GM21390 (cell line): ENCODE results near the gene GPR21.

Experiments
- ATAC-seq: cut with Tn5 transposase; IDR thresholded peaks from one replicate; pipeline ENCODE4 v1.9.1; 2021; ENCODE audit not compliant: unreplicated experiment

Gene GPR21

DNA sequence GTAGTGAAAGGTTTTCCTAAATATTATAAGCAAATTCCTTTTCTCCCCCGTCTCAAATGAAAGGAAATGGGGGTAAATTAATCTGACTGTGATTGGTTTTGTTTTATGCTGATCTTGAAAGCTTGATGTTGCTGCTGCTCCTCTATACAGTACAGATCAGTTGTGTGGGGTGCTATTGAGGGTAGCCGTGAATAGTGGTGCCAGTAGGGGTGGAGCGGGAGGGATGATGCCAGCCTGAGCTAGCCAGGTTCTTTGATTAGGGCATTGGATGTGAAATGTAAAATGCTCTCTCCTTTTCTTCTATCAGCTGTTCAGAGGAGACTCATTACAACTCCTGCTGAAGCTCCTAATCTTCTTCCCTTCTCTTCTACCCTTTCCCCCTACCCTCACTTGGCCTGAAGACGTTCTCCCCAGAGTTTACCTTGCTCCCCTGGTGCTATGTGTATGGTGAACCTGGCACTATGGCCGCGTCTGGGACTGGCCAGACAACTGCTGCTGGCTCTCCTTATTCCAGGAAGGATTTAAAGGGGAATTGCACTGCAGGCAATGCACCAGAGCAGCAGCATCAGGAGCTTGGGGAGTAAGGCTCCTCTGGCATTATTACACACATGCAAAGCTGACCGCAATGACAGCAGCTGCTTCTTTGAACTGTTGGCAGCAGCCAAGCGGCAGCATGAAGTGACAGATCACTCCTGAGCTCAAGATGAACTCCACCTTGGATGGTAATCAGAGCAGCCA is 566 bp downstream of the GPR21 start:
- ATAC-seq, result no peak

DNA sequence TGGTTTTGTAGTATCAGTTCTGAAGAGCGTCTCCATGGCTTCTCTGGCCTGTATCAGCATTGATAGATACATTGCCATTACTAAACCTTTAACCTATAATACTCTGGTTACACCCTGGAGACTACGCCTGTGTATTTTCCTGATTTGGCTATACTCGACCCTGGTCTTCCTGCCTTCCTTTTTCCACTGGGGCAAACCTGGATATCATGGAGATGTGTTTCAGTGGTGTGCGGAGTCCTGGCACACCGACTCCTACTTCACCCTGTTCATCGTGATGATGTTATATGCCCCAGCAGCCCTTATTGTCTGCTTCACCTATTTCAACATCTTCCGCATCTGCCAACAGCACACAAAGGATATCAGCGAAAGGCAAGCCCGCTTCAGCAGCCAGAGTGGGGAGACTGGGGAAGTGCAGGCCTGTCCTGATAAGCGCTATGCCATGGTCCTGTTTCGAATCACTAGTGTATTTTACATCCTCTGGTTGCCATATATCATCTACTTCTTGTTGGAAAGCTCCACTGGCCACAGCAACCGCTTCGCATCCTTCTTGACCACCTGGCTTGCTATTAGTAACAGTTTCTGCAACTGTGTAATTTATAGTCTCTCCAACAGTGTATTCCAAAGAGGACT is 1.5 kb downstream of the GPR21 start:
- ATAC-seq, result no peak

DNA sequence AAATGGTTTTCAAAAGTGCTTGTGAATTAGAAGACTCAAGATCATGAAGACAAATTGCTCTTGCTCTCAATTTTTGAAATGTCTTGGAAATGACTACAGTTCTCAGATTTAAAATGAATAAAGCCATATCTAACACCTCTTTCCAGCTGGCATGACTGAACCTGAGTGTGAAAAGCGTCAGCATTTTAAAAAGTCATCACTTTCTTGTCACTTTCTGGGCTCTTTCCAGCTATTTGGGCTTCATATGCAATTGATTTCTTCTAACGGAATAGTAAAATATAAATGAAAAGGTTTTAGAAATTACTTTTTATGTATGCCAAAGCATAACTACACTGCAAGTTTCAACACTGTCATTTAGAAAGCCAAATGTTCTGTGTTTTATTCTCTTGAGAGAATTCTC is 2.3 kb downstream of the GPR21 start:
- ATAC-seq, result no peak

DNA sequence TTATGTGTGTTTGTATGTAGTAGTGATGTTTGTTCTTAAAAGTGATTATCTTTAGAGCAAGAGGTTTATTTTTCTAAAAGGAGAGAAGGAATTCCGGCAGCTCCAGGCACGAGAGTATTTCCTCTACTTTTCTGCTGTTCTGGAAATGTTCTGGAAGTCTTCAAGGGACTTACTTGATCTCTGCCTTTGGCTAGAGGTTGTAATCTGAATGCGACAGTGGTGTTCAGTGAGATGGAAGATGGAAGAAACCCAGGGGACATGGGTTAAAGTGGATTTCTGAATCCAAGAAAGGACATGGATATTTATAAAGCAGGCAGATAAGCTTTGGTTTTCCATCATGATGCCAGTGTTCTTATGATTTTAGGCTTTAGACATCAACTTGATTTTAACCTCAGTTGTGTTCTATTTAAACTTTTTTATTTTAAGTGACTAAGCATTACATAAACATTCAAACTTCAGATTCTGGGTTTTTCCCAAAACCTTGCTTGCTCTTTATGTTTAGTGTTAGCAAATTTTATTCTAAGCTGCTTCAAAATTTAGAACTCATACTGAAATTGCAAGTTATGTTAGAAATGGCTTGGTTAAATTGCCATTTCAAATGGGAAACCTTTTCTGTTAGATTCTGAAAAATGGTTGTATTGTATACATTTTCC is 3.6 kb downstream of the GPR21 start:
- no peak for ATAC-seq

DNA sequence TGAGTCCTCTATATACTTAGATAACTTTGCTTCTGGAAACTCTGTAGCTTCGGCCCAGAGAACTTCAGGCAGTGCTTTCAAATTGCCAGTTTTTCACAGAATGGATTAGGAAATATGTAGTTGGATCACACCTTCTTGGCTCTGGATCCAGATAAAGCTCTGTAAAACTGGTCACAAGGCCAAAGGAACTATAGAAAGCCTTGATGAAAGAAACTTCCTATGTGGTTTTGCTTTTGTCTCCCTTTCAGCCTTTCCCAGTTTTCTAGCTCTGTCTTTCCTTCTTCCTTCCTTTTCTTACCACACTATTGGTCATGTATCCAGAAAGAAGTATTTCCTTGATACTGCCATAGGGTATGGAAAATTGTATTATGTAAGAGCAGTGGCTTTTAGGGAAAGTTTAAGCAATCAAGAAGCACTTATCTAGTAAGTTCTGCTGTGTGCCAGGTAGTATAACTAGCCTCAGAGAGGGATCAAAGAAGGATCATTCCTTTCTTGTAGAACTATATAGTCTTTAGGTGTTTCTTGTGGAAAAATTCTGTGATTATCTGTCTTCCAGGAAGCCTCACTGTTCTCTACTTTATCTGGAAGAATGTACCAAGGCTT is 6.3 kb downstream of the GPR21 start:
- ATAC-seq, result no peak

DNA sequence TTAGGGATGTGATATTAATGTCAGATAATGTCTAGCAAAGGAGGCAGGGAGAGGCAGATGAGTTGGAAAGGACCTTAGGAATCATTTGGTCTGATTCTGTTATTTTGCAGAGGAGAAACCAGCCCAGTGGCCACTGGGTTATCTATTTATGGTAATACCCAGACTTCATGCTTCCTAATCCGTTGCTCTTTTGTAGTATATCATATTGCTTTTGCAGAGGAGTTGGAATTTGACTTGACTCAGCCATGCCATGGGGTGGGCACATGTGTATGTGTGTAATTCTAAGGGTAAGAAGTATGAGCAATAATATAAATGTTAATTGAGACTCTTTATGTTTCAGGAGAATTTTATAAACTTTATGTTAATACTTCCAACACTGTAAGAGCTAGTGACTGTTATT is 7.3 kb downstream of the GPR21 start:
- no peak for ATAC-seq

DNA sequence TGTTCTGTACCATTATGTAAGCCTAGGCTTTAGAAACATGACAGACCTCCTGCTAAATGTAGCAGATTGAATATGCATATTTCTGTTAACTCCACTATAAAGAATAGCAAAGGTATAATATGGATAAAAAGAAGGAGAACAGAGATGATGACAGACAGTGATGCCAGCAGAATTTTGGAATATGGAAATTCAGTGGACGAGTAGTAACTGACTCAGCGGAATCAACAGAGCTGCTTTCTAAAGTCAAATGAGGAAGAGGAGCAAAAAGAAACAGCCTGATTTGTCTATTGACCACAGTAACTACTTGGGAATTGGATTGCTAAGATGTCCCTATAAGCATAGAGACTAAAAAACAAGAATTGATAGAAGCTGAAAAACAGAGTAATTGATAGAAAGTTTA is 8.0 kb downstream of the GPR21 start:
- no peak for ATAC-seq

DNA sequence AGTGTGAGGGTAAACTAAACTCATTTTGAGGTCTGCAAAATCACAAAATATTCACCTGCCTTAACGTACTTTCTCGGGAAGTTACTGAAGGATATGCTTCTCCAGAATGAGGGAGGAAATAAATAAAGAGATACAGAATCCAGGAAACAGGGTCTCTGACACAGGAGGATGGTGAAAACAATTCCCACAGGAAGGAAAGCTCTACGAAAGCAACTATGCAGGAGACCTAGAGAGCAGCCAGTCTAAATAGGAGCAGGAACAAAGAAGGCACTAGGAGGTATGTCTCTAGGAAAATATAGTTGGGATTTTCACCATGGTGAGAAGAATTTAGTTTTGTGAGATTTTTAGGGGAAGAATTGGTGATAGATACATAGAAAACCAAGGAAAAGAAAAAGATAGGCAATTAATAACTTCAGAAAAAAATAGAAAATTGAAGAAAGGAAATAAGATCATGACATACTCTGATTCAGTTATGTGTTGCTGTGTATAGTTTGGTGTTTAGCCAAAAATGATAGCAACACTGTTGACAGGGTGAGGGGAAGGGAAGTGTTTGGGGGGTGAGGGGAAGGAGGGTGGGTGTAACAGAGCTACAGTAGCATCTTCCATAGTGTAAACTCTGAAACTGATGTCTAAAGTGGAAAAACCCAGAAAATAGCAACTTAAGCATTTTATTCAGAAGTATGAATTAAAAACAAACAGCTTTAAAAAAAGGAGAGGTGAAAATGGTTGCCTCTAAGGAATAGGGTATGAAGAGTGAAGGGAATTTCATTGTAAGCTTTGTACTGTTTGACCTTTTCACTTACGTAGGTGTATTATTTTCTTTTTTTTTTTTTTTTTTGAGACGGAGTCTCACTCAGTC is 9.8 kb downstream of the GPR21 start:
- ATAC-seq, result no peak

DNA sequence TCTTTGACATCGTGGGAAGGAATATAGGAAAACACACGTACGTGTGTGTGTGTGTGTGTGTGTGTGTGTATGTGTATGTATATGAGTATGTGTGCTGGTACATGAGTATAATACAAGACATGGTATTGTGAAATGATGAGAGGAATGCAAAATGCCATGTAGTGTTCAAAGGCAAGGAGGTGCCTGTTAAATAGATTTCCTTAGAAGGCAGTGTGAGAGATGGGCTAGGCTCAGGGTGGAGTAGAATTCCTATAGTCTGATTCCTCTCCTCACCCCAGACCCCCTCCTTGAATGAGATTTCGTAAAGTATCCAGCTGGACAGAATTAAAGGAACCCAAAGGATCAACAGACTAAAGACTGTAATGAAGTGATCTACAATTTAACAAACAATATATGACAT is 11.1 kb downstream of the GPR21 start:
- ATAC-seq, result no peak

DNA sequence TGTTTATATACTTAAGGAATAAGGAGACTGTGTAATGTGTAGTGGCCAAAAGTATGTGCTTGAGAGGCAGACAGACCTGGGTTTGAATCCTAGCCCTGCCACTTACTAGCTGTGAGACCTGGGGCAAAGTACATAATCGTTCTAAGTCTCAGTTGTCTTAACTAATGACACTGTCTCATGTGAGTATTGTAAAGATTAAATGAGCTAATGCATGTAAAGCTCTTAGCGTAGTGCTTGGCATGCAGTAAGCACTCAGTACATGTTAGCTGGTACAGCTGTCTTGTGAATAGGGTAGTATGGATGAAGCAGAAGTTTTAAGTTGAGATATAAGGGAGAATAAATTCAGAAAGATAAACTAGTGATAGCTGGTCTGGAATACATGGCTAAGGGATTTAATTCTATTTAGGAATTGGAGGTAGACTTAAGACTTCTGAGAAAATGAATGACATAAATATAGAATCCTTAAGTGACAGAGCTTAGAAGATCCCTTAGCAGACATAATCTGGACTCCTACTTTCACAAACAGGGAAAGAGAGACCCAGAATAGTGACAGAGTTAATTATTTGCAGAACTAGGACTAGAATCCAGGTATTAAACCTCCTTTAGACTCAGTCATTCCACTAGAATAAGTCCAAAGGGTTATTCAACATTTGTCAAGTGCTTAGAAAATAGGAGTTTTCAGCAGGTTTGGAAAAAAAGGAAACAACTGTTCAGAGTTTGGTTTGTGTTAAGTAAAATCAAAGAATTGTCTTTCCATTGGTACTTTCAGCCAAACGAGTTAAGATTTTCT is 13.1 kb downstream of the GPR21 start:
- no peak for ATAC-seq

DNA sequence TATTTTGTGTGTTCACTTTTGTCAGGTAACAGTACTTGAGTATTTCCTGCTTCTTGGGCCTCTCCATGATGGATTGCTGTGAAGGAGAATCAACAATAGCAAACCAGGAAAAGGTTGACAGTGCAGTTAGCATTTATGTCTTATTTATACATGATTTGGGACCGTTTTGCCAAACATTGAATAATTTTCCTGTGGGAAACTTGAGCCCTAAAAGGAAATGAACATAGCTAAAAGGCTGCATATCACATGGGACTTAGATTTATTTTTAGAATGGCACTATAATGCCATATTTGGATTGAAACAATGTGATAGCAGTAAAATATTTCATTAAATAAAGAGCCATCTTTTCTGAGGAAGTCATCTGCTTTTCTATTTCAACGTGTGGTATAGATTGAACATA is 15.3 kb downstream of the GPR21 start:
- ATAC-seq, result no peak

DNA sequence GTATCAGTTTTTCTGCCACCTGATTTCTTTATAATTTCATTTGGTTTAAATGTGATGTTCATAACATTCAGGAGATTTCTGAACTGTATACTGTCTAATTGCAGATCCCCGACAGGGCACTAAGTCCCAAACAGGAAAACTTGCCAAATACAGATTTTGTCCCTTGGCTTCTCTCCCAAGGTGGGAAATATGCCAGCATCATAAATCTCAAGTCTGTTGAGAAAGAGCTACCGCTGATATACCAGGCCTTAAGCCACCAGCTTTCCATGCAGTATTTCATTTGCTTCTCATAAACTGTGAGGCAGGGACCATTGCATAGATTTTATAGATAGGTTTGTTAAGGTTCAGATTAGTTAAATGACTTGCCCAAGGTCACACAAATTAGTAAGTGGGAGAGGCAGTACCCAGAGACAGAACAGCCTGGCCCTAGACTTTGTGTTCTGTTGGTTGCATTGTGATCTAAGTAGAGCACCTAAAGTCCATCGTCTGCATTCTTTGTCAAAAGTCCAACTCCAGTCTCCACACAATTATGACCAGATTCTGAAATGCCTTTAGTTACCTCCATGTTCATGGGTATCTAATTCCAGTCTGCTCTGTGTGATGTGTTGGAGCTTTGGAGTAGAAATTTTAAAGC is 16.2 kb downstream of the GPR21 start:
- no peak for ATAC-seq

DNA sequence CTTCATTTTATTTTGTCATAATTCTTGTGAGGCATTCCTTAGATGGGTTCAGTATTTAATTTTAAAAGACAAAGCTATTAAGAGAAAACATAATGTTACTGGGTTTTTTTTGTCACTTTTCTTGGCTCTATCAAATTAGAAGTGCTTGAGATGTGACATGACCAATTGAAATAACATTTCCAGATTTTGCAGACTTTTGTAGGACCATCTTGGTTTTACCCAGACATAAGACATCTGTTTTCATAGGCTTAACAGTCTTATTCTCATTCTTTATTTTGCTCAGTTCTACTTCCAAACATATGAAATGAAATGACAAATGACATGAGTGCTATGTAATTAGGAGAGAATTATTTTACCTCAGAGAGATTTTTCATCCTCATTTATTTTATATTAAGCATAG is 19.6 kb downstream of the GPR21 start:
- ATAC-seq, result no peak

DNA sequence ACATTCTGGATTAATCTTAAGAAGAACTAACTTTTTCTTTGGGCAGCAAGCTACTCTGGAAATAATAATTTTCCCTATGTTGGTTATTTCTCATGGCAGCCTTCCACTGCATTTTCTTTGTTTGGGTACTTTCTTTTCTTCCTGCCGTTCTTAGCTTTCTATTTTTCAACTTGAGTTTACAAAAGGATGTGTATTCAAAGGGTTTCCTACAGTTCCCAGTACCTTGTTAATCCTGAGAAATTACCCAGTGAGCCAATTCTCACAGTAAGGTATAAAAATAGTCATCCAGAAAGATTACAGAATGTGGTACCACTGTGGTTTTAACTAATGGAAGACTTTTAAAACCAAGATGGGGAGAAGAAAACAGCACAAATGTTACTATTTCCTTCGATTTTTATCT is 20.2 kb downstream of the GPR21 start:
- ATAC-seq, result no peak

DNA sequence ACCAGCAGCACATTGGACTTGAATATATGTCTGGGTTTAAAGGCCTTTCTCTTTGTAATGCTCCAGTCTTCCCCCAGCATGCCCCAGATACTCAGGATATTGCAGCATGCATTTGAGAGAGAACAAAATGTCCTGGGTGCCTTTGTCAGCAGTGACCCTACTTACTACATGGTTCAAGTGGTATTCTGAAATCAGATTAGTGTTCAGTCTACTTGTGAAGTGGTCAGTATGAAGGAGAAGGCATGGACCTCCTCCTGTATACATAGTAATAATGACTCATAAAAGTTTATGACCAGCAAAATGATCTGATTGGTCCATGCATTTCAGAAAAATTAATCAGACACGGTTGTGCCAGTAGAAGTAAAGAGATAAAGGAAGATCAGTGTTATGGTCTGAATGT is 25.4 kb downstream of the GPR21 start:
- ATAC-seq, result no peak

DNA sequence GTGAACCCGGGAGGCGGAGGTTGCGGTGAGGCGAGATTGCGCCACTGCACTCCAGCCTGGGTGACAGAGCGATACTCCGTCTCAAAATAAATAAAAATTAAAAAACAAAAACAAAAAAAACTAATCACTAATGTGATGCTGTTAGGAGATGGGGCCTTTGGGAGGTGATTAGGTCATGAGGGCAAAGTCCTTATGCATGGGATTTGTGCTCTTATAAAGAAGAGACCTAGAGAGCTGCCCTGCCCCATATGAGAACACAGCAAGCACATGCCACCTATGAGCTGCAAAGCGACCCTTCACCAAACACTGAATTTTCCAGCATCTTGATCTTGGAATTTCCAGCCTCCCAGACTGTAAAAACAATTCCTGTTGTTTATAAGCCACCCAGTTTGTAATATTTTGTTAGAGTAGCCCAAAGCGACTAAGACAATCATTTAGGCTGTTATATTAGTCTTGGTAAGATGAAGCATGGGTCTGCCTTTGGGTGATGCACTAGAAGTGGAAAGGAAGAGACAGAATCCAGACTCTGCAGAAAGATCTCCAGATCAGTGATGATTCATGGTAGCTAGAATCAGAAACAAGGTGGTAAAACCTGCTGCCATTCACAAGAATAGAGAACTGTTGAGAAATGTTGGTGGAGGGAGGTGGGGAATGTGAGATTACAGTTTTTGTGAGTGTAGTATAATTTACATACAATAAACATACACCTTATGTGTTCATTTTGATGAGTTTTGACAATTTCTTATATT is 26.2 kb downstream of the GPR21 start:
- no peak for ATAC-seq

DNA sequence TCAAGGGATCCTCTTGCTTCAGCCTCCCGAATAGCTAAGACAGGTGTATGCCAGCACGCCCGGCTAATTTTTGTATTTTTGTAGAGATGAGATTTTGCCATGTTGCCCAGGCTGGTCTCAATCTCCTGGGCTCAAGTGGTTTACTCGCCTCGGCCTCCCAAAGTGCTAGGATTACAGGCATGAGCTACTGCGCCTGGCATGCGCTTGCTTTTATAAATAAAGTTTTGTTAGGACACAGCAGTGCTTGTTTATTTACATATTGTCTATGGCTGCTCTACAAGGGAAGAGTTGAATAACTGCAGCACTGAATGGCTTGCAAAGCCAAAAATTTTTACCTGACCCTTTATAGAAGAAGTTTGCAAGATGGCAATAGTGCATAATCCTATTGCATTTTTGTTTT is 27.7 kb downstream of the GPR21 start:
- no peak for ATAC-seq

DNA sequence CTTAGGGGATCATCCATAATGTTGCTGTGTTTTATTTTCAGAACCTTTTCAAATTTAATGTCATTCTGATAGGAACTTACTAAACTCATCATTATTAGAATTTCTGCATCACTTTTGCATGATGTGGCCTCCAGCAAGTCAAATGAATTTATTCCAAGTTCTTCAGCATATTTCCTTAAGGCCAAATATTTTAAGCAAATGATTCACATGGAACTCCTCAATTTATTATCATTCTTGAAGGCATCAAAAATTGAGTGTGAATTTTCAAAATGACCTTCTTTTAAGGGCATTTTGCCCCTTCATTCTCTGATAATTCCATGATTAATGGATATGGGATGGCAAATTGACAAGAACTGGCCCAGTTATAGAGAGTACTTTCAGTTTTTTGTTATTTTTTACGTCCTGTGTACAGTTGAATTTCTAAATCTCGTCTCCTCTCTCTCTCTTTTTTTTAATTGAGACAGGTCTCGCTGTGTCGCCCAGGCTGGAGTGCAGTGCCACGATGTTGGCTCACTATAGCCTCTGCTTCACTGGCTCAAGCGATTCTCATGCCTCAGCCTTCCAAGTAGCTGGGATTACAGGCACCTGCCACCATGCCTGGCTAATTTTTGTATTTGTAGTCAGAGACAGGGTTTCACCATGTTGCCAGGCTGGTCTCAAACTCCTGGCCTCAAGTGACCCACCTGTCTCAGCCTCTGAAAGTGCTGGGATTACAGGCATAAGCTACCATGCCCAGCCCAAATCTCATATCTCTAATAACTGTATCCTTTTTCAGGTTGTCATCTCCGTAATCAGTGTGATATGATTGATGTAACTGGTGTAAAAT is 29.1 kb downstream of the GPR21 start:
- ATAC-seq, result no peak
